ENCODE results near the gene RCOR2.
A peak's percentile ranks its signal among the peaks of the same experiment; 100 is the strongest.

The RCOR2 gene

DNA sequence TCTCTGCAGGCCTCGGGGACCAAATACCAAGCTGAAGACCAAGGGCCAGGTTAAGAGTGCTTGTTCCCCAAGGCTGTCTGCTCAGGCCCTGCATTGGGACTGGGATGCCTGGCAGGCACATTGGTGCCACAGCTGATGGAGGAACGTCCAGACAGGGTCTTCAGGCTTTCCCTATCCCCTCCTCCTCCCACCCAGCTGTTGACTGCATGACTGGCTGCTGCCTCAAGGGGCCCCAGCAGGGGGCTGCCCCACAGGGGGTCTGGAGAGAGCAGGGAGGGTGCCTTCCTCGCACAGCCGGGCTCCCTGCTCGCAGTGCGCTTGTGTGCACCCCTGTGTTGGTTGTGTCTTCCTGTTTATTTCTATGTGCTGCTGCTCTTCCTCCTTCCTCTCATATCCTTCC lies 9.9 kb downstream of the RCOR2 start:
- DNase-seq = no peak

DNA sequence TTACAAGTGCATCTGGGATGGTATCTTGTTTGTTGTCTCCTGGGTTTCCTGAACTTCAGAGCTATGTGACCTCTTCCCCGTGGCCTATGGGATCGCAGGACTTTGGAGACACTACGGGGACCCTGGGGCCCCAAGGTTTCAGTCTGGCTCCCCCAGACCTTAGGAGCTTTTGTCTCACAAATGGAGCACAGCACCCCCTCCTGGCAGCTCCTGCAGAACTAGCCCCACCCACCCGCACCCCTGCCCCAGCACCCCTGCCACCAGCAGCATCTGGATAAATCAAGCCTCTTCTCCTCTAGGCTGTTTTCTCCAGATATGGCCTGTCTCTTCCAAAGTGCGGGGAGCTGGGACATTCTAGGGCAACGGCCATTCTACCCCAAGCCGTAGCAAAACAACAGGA lies 10.4 kb downstream of the RCOR2 start:
- peak; percentile 55 for DNase-seq

DNA sequence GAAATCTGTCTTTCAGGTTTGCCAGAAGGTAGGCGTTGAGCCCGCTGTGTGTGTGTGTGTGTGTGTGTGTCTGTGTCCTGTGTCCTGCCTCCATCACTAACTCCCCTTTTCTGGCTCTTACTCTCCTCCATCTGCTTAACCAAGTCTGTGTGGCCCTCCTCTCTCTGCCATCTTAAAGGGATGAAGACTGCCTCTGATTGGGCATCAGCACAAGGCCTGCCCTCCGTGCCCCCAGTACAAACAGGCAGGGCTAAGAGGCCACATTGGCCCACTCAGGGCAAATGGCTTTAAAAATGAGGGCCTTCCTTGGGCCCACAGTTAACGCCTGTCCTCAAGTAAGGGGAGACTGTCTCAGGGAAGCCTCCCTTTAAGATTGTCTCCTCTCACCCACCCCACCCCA lies 10.9 kb downstream of the RCOR2 start:
- DNase-seq = no peak

DNA sequence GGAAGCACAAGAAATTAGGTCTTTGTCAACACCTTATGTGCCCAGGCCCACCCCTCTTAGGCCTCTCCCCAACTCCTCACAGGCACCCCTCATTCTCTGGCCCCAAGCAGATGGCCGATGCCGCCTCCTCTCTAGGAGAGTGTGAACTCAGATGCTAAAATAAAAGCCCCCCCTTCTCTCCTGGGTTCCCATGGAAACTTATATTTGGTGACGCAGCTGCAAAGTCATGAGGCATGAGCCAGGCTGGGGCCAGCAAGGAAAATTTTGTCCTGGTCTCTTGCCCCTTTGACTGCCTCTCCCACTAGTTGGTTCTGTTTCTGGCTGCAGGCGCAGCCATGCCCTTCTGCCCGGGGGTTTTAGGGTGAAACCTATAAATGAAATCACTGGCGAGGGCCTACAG lies 11.8 kb downstream of the RCOR2 start:
- no peak for DNase-seq

DNA sequence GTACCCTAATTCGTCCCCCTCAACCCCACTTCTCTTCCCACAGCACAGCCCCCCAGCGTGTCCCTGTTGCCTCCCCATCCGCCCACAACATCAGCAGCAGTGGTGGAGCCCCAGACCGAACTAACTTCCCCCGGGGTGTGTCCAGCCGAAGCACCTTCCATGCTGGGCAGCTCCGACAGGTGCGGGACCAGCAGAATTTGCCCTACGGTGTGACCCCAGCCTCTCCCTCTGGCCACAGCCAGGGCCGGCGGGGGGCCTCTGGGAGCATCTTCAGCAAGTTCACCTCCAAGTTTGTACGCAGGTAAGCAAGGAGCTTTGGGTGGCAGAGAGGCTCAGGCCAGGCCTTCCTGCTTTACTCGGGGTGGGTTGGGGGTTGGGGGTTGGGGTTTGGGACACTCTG lies 12.2 kb downstream of the RCOR2 start:
- no peak for DNase-seq

DNA sequence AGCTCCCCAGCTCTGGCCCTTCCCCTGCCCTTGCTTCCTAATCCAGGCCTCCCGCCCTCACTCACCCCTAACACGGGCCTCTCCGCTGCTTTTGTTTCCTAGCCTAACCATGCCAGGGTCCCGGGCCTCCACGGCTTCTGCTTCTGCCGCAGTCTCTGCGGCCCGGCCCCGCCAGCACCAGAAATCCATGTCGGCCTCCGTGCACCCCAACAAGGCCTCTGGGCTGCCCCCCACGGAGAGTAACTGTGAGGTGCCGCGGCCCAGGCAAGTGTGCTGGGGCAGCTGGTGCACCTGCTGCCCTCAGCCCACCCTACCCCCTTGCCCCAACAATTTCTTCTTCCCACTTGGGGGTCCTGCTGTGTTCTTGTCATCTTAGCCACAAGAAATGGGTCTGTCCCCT lies 13.1 kb downstream of the RCOR2 start:
- no peak for DNase-seq

DNA sequence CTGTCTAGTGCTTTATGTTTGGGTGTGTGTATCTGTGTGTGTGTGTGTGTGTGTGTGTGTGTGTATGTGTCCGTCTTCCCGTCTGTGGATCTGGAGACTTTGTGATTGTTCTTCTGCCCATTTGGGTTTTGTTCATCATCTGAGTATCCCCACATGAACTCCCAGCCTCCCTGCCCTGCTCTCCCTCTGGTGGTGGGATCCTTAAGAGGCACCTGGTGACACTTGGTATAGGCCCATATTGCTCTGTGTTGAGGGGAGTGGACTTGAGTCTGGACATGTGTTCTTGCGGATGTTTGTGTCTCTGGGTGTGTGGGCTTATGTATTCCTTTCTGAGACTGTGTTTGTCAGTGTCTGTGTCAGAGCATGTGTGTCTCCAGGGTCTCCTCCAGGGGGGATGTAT lies 15.3 kb downstream of the RCOR2 start:
- no peak for DNase-seq

DNA sequence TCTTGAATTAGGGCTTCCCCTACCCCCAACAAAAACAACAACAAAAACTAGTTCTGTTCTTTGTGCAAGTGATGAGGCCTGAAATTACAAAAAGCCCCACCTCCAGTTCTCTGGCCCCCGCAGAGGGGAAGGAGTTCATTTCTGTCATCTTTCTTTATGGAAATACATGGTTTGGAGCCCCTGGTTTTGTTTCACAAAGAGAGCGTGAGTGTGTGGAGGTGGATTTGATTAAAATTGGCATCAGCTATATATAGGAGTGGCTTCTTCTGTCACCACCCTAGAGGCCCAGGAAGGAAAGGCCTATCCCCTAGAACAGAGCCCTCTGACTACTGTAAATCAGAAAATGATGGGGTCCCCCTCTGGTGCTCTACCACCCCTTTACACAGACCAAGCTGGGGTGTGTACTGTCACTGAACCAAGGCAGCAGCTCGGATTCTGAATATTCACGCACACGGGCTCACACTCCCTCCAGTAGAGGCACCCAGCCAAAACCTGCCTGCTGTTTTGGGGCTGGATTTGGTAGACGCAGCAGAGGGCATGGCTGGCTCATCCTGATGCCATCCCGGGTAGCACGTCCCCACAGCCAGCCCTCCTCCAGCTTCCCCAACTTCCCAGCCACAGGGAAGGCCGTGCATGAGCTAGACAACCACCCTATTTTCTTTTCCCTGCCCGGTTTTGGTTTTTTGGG lies 19.4 kb downstream of the RCOR2 start:
- no peak for DNase-seq

DNA sequence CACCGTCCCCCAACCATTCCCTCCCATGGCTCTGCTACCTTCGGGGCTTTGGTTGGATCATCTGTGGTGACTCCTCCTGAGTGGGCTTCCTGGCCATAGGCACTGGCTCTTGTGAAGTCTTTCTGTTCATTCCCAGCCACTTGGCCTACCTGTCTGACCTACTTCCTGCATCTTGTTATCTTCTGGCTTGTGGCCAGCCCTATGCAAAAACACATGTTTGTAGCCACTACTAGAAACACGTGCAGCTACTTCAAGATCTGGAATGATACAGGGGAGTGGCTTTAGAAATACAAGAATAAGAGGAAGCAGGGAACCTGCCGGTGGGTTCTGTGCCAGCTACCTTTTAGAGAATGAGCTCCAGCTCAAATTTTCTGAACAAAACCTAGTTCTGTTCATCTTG lies 20.9 kb downstream of the RCOR2 start:
- DNase-seq = no peak

DNA sequence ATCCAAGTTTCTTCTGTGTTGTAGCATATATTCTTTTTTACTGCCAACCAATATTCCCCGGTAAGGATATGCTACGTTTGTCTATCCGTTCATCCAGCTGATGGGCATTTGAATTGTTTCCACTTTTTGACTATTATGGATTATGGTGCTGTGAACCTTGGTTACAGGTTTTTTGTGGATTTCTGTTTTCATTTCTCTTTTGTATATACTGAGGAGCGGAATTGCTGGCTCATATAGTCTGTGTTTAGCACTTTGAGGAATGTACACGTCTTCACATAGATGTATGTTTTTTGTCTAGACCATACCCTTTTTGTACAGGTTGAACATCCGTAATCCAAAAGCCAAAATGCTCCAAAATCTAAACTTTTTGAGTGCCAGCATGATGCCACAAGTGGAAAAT lies 23.6 kb downstream of the RCOR2 start:
- no peak for DNase-seq

DNA sequence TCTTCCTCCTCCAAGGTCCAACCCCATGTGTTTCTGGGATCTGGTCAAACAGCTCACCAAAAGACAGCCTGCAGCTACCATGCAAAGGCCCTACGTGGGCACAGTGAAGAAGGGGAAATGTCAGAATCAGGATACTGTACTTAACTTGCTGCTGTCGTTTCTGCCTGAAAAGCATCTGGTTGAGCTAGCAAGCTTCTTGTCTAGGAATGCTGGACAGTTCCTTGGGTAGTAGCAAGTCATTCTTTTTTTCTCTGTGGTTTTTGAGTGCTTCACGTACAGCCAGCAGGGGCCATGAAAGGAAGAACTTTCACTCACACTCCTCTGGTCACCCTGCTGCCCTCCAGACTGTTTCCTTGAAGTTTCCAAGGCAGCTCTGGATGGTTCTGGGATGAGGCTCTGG lies 24.7 kb downstream of the RCOR2 start:
- no peak for DNase-seq

DNA sequence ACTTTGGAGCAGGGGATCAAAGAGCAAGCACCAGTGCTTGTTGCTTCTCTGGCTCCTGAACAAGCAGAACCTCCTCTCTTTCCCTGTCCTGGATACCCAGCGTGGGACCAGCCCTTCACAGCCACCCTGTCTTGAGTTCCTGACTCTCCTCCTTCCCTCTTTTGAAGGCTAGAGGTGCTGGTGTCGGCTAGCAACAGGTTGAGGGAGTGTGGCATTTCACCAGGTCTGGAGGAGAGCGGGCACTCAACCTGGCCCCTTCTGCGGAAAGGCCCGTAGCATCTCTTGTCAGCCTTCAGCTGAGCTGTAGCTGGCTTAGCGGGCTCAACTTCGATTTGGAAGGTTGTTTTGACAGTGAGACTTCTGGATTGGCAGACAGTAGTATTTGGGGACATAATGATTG lies 26.6 kb downstream of the RCOR2 start:
- no peak for DNase-seq

DNA sequence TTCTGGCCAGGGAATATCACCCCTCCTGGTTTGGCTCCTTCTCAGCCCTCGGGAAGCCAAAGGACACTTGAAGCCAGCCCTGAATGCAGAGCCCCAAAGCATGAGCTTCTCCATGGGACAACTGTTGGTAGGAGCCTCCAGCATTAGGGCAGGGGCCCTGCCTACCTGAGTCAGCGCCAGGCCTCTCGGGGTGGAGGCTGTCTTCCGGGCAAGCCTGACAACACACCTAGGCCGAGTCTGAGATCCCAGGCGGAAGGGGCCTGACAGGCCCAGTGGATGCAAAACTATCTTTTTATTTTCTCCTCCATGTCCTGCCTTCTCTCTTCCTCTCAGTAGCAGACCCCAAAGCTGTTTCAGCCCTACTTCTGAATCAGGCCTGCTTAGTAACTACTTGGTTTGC lies 27.6 kb downstream of the RCOR2 start:
- no peak for DNase-seq

DNA sequence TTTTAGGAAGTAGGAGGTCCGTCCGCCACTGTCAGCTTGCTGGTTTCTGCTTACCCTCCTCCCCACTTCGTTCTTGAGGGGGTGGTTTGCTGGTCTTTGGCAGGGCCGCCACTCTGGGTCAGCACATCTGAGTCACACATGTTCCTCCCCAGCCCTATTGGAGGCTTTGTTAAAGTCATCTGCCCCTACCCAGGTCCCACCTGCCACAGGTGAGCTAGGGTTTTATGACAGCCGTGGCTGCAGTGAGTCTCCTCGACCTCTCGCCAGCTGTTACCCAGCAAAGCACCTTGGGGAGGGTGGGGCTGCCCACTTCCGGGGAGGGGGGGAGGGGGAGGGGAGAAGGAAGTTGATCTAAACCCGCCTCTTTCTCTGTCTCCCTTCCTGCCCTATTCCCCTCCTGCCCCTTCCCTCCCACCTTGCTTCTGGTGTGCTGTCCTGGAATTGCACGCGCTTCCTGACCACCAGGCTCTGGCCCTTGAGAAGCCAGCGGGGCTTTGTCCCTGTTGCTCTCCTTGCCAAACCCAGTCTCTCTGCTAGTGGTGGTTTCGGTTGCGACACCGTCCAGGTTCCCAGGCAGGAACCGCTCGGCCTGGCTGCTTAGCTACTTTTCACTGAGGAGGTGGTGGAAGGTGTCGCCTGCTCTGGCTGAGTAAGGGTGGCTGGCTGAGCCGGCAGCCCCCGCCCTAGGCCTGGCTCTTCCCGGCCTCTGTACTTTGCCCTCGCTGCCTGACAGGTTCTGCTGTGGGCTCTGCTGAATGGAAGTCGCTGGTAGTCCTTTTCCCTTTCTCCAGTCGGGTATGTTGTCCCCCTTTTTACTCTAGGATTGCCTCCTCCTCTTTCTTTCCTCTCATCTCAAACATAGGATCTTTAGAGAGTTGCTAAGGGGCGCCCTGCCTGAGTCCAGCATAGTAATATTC lies 28.5 kb downstream of the RCOR2 start:
- peak; percentile 65 for DNase-seq

DNA sequence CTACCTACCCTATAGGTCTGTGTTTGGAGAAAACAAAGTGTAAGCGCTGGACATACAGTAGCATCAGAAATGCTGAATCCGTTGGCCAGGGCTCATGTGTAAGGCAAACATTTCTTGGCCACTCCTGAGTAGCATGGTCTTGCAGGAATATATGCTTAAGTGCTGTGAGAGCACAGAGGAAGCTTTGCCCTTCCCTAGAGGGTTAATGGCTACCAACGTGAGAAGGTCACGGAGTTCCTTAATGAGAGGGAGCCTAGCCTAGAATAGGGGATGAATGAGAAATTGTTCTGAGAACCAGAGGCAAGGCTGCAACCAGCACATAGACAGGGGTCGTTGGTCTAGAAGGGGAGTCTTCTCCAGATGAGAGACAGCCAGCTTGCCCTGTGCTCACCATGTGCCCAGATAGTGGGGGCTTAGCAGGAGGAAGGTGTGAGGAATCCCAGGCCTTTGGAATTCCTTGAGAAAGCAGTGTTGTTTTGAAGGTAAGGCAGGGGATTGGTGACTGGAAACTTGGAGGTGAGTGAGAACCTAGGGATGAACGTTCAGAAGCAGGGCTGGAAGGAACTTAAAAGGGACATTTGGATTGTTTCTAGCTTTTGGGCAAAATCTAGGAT lies 29.5 kb downstream of the RCOR2 start:
- DNase-seq = no peak

DNA sequence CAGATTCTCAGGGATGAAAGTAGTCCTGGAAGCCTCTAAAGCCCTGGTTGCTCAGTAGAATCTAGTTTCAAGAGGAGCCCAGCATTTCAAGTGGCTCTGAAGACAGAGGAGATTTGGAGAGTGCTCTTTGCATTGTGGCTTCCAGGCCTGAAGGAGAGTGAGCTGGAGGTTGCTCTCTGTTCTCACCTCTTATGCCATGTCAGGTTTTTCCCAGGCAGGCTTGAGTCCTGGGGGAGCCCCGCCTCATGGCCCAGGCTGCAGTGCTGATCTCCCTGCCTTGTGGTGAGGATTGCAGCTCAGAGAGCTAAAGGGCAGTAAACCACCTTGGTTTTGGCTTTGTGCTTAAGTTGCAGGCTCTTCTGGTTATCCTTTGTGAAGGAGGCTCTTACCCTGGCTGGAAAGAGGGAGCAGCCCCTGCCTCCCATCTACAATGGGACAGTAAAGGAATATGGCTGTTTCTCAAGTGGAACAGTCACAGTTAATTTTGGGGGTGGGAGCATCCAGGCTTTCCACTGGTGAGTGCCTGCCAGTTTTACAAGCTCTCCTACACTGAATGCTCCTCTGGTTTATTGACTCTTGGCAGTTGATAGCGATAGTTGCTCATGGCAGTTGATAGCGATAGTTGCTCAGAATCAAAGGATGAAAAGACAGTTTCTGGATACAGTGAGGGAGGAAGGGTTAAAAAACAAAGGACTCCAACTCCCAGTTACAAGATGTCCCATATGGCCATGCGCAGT lies 32.6 kb downstream of the RCOR2 start:
- no peak for DNase-seq

DNA sequence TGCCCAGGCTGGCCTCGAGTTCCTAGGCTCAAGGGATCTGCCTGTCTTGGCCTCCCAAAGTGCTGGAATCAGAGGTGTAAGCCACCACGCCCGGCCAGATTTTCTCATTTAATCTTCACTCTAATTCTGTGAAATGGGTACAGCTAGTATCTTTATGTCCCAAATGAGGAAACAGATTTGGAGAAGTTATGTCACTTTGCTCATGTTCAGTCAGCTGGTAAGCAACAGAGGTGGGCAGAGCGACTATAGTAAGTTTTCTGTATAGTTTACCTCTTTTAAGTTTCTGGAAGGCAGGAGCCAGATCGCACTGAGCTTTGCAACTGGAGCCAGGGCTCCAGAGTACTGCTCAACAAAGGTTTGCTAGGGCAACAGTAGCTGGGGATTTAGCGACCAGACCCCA lies 33.2 kb downstream of the RCOR2 start:
- no peak for DNase-seq

DNA sequence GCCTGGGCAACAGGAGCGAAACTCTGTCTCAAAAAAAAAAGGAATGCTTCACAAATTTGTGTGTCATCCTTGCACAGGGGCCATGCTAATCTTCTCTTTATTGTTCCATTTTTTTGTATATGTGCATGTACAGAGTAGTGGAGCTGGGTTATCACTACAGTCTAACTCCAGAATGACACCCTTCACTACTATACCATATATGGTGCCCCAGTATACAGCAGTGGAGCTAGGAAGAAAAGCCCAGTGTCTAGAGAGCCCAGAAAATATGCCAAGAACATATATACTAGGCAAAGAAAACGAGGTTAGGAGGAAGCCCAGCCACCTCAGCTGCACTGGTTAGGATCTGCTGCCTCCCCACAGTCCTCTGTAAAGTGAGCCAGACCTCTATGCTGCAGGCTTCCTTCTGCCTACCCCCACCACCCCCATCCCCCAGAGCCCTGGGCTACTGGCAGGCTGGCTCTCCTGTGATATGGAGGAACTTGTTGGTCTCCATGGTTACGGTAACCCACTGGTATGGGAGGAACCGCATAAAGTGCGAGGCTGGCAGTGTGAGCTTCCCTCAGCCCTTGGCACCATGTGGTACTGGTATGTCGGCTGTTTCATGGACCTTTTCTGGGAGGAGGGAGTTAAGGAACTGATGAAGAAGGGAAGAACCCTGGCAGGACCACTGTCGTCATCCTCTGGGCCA lies 34.3 kb downstream of the RCOR2 start:
- DNase-seq = no peak

DNA sequence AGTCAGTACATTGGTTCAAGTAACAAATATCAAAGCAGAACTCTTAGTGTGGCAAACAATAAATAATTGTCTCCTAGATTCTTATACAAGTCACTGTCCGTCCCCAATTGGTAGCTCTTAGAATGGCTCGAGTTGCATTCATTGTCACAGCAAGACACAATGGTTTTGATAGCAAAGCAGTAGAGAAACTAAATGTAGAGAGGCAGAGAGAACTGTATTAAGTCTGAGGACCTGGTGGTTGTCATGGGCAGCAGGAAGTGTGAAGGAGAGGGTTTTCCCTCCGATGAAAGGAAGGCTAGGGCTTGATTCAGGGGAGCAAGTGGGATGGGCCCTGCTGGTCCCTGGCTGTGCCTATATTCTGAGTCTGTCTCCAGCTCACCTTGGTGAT lies 36.6 kb downstream of the RCOR2 start:
- DNase-seq = no peak

DNA sequence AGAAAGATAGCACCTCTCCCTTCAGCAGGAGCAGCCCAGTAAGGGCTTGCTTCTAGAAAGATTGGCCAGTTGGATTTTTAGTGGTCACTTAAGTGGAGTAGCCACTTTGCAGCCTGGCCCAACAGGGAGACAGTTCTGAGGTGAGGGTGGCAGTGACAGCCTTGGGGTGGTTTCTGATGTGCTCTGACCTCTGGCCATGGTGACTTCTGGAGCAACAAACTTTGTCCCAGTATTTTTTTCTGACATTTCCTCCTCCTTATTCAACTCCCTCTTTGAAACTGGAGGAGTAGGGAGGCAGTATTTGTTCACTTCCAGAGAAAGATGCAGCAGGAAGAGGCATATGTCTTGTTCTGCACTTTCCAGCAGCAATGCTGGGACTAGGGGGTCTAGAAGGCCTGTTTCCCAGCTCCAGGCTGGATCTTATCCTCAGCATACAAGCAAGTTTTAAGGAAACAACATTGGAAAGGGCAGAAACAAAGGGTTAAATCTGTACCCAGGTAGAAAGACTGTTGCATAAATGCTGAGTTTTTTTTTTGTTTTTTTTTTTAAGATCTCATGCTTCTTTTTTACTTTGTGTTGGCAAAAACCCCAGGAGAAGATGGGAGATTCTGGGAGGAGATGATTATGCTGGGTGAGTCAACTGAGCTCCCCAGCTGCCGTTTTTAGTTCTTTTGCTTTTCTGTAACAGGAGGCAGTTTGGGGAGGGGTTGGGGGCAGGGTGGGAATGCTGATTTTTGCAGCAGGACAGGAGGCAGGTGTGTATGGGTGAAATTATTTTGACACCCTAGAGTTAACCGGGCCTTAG lies 37.2 kb downstream of the RCOR2 start:
- no peak for DNase-seq

DNA sequence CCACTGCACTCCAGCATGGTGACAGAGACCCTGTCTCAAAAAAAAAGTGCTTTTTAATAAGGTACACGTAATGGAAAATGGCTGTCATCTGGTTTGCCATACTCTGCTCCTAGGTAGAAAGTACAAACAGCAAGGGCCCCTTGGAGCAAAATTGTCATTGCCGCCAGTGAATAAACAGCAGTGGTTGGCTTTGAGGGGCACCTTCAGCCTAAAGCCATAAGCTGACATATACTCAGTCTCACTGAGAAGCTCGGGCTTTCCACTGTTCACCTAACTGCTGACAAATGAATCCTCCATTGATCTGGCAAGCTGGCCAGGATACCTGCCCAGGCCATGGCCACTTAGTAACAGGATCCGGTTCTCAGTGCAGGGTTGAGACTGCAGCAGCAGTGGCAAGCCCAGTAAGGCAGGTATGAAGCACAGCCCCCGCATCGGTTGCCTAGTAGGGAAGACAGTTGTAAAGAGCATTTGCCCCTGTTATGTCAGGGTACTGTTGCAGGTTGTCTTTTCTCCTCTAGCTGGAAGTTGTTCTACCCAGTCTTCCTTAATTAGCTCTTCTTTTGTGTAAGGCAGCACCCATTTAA lies 39.2 kb downstream of the RCOR2 start:
- no peak for DNase-seq

All from effector CD4-positive, alpha-beta T cell (primary cell).